Osteoblast (primary cell): ENCODE results near the gene SMC4. TPM values are rescaled to one million over a fixed set of nuclear protein-coding genes. Genes with fewer than 3 reads are reported as not detected.
"Not testable (repeated sequence)": the region's sequence is repeated elsewhere in the genome, so short reads cannot be mapped to it uniquely, and the experiment has no call there.

ENCODE experiments used
- DNase-seq: peaks from one replicate; pipeline ENCODE4 v3.0.0; 2011; ENCODE audit warnings: low spot score, mixed read lengths; ENCODE audit not compliant: insufficient read length; ENCODE audit errors: missing footprints
- H2AFZ ChIP-seq: 2 replicates; pipeline ENCODE4 v1.6.0; 2011; ENCODE audit warnings: mild to moderate bottlenecking, low read length
- H3K27ac ChIP-seq: 2 replicates; pipeline ENCODE4 v1.5.1; 2011; ENCODE audit warnings: mild to moderate bottlenecking, low read depth, low read length, moderate library complexity
- H3K27me3 ChIP-seq: 2 replicates; pipeline ENCODE4 v1.6.0; 2012; ENCODE audit warnings: mild to moderate bottlenecking, control low read depth, inconsistent platforms, low read length, moderate library complexity; ENCODE audit not compliant: insufficient read depth
- H3K36me3 ChIP-seq: 2 replicates; pipeline ENCODE4 v1.5.1; 2011; ENCODE audit warnings: mild to moderate bottlenecking, low read length, control low read depth, moderate library complexity; ENCODE audit not compliant: insufficient read depth
- H3K4me1 ChIP-seq: 2 replicates; pipeline ENCODE4 v1.5.1; 2011; ENCODE audit warnings: mild to moderate bottlenecking, low read length, control low read depth, moderate library complexity; ENCODE audit not compliant: insufficient read depth
- H3K4me2 ChIP-seq: 2 replicates; pipeline ENCODE4 v1.6.0; 2011; ENCODE audit warnings: mild to moderate bottlenecking, low read length; ENCODE audit not compliant: insufficient read depth
- H3K4me3 ChIP-seq: fragments of 200-600 bp; sonication (generic); 3 replicates; pipeline ENCODE4 v1.5.1; 2012; ENCODE audit warnings: mild to moderate bottlenecking, low read length, inconsistent platforms; ENCODE audit not compliant: insufficient read depth
- H3K79me2 ChIP-seq: 2 replicates; pipeline ENCODE4 v1.6.0; 2012; ENCODE audit warnings: mild to moderate bottlenecking, low read length, control low read depth, inconsistent platforms; ENCODE audit not compliant: insufficient read depth
- H3K9me3 ChIP-seq: 2 replicates; pipeline ENCODE4 v1.5.1; 2011; ENCODE audit warnings: low read depth, low read length, control low read depth
- H4K20me1 ChIP-seq: 2 replicates; pipeline ENCODE4 v1.6.0; 2012; ENCODE audit warnings: mild to moderate bottlenecking, low read length, control low read depth; ENCODE audit not compliant: insufficient read depth
- CTCF ChIP-seq: IDR thresholded peaks from 2 replicates; pipeline ENCODE4 v1.5.1; 2011; ENCODE audit warnings: mild to moderate bottlenecking, low read depth, low read length, moderate library complexity; ENCODE audit errors: extremely low read depth
- total RNA-seq: library from RNA; depleted of rRNA; stranded (reverse); fragments of >200 nt; gene quantifications from 2 replicates; pipeline ENCODE4 v1.2.3, GENCODE V29; 2012

Gene SMC4
- total RNA-seq, 1 donor, result 32.9 TPM

- no peaks in the 10 kb centered on the region for H3K27me3 ChIP-seq
- peaks cover 34% of the 10 kb centered on the region for H3K4me1 ChIP-seq
- TF ChIP-seq CTCF, result no peak
Observed at GRCh38 chr3:160449636-160450598, 50.5 kb downstream of the SMC4 start, which contains the start of gene TRIM59. TRIM59 (minus strand) TSS chr3:160449786; CDS start chr3:160439183, 10,603 bp downstream.

GRCh38 chr3:160450846-160451245 is 51.4 kb downstream of the SMC4 start:
- H3K79me2 ChIP-seq, result peaks cover 37% of the 10 kb centered on the region
- no peaks in the 10 kb centered on the region for H3K27me3 ChIP-seq
- peaks cover 34% of the 10 kb centered on the region for H3K4me1 ChIP-seq
- H3K9me3 ChIP-seq, result no peaks in the 10 kb centered on the region
- H2AFZ ChIP-seq, result peak overlapping the region; percentile 97
- no peaks in the 10 kb centered on the region for H4K20me1 ChIP-seq
- peaks cover 7% of the 10 kb centered on the region for H3K36me3 ChIP-seq
- DNase-seq, result peak; percentile 92
- no peak for TF ChIP-seq CTCF
- peak overlapping the region; percentile 89 for H3K27ac ChIP-seq
- H3K4me3 ChIP-seq, result peak overlapping the region; percentile 75
- H3K4me2 ChIP-seq, result peak overlapping the region; percentile 86

More at GRCh38 chr3:160449636-160450598, 50.5 kb downstream of the SMC4 start, which contains the start of gene TRIM59:
- peak; percentile 97 for DNase-seq
- Histone ChIP-seq H3K9me3 (no peaks in the 10 kb centered on the region), H4K20me1 (no peaks in the 10 kb centered on the region), H3K36me3 (peaks cover 10% of the 10 kb centered on the region), H3K27ac (peak within 1 kb of the TSS; percentile 89), H3K4me2 (peak within 1 kb of the TSS; percentile 86), H2AFZ (peak within 1 kb of the TSS; percentile 97), H3K79me2 (peaks cover 46% of the 10 kb centered on the region), H3K4me3 (peak within 1 kb of the TSS; percentile 75)

GRCh38 chr3:160451602-160452001 is 52.2 kb downstream of the SMC4 start:
- TF ChIP-seq CTCF, result no peak
- H3K4me3 ChIP-seq, result no peak overlapping the region
- no peak overlapping the region for H3K4me2 ChIP-seq
- peaks cover 29% of the 10 kb centered on the region for H3K79me2 ChIP-seq
- no peaks in the 10 kb centered on the region for H4K20me1 ChIP-seq
- no peak for DNase-seq
- H2AFZ ChIP-seq, result peak overlapping the region; percentile 32
- peaks cover 33% of the 10 kb centered on the region for H3K4me1 ChIP-seq
- H3K9me3 ChIP-seq, result no peaks in the 10 kb centered on the region
- peak overlapping the region; percentile 89 for H3K27ac ChIP-seq
- no peaks in the 10 kb centered on the region for H3K27me3 ChIP-seq
- H3K36me3 ChIP-seq, result peaks cover 4% of the 10 kb centered on the region

GRCh38 chr3:160452251-160452650 is 52.8 kb downstream of the SMC4 start:
- H3K27ac ChIP-seq, H4K20me1 ChIP-seq, H3K4me2 ChIP-seq, H2AFZ ChIP-seq, H3K27me3 ChIP-seq, H3K4me3 ChIP-seq, H3K36me3 ChIP-seq, H3K9me3 ChIP-seq, DNase-seq: not testable (repeated sequence)
- Histone ChIP-seq H3K4me1 (peaks cover 26% of the 10 kb centered on the region), H3K79me2 (peaks cover 23% of the 10 kb centered on the region)
